GM18858 (cell line): ENCODE measurements around the gene ODC1.
"Not testable (repeated sequence)": the region's sequence is repeated elsewhere in the genome, so short reads cannot be mapped to it uniquely, and the experiment has no call there.

Source experiments
- ATAC-seq: cut with Tn5 transposase; IDR thresholded peaks from one replicate; pipeline ENCODE4 v1.9.1; 2021; ENCODE audit not compliant: unreplicated experiment

Gene ODC1

GRCh38 chr2:10447895-10448575, at the start of gene ODC1:
ODC1 (minus strand) TSS chr2:10448327; CDS start chr2:10445032, 3,295 bp downstream.
- ATAC-seq: peak; percentile 34

- no peak for ATAC-seq
Observed at GRCh38 chr2:10497797-10498251, 49.7 kb upstream of the ODC1 start.

GRCh38 chr2:10495988-10496313, 47.8 kb upstream of the ODC1 start:
- no peak for ATAC-seq

GRCh38 chr2:10495311-10495987, 47.3 kb upstream of the ODC1 start:
- ATAC-seq: no peak

GRCh38 chr2:10494351-10495066, 46.4 kb upstream of the ODC1 start:
- no peak for ATAC-seq

- peak; percentile 92 for ATAC-seq
Observed at GRCh38 chr2:10493634-10494281, 45.6 kb upstream of the ODC1 start.

GRCh38 chr2:10493075-10493633, 45.0 kb upstream of the ODC1 start:
- ATAC-seq: peak; percentile 12

- no peak for ATAC-seq
Observed at GRCh38 chr2:10490806-10491291, 42.7 kb upstream of the ODC1 start.

- no peak for ATAC-seq
Observed at GRCh38 chr2:10489842-10490555, 41.9 kb upstream of the ODC1 start.

GRCh38 chr2:10488142-10488541, 40.0 kb upstream of the ODC1 start:
- not testable (repeated sequence) for ATAC-seq

GRCh38 chr2:10487741-10488104, 39.6 kb upstream of the ODC1 start:
- not testable (repeated sequence) for ATAC-seq

GRCh38 chr2:10487081-10487740, 39.1 kb upstream of the ODC1 start:
- no peak for ATAC-seq

GRCh38 chr2:10486601-10487079, 38.5 kb upstream of the ODC1 start:
- ATAC-seq: no peak

GRCh38 chr2:10486091-10486490, 38.0 kb upstream of the ODC1 start:
- no peak for ATAC-seq

- no peak for ATAC-seq
Observed at GRCh38 chr2:10482913-10483312, 34.8 kb upstream of the ODC1 start.

GRCh38 chr2:10482460-10482859, 34.3 kb upstream of the ODC1 start:
- ATAC-seq: no peak

- ATAC-seq: no peak
Observed at GRCh38 chr2:10481666-10482157, 33.6 kb upstream of the ODC1 start.

GRCh38 chr2:10481055-10481665, 33.0 kb upstream of the ODC1 start:
- ATAC-seq: no peak

- no peak for ATAC-seq
Observed at GRCh38 chr2:10480359-10480949, 32.3 kb upstream of the ODC1 start.
